ENCODE results near the gene CDH4.

DNA sequence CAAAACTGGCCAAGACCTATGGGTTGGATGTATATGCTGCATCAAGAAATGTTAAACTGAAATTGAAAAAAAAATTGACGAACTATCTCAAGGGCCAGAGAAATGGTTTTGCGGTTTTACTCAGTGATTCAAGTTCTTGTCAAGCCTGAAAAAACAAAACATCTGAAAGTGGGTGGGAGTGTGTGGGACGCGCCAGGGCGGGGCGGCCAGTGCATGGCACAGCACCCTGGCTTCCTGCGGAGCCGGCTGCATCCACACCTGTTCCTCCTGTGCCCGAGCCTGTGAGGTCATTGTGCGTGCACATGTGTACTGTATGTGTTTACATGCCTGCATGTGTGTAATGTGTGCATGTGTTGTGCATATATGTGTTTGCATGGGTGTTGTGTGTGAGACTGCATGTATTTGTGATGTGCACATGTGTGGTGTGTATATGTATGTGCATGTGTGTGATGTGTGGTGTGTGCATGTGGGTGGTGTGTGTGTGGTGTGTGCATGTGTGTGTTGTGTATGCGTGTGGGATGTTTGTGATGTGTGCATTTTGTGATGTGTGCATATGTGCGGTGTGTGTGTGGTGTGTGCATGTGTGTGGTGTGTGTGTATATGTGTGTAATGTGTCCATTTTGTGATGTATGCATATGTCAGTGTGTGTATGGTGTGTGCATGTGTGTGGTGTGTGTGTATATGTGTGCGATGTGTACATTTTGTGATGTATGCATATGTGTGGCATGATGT lies 59.8 kb downstream of the CDH4 start:
- TF ChIP-seq CTCF (conservative IDR thresholded peaks at IDR 0.05; ENCODE audit: low read length) (no peak), EZH2phosphoT487 (IDR thresholded peaks at IDR 0.05; ENCODE audit: borderline replicate concordance, low read depth, low read length) (no peak)

Data from OCI-LY7 (cell line).